ENCODE data around the gene PTPRN2.

- TF ChIP-seq, protein P1, sequence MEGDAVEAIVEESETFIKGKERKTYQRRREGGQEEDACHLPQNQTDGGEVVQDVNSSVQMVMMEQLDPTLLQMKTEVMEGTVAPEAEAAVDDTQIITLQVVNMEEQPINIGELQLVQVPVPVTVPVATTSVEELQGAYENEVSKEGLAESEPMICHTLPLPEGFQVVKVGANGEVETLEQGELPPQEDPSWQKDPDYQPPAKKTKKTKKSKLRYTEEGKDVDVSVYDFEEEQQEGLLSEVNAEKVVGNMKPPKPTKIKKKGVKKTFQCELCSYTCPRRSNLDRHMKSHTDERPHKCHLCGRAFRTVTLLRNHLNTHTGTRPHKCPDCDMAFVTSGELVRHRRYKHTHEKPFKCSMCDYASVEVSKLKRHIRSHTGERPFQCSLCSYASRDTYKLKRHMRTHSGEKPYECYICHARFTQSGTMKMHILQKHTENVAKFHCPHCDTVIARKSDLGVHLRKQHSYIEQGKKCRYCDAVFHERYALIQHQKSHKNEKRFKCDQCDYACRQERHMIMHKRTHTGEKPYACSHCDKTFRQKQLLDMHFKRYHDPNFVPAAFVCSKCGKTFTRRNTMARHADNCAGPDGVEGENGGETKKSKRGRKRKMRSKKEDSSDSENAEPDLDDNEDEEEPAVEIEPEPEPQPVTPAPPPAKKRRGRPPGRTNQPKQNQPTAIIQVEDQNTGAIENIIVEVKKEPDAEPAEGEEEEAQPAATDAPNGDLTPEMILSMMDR (conservative IDR thresholded peaks at IDR 0.05; ENCODE audit: low read length), result no peak
- TF ChIP-seq EZH2phosphoT487 (IDR thresholded peaks at IDR 0.05; ENCODE audit: borderline replicate concordance, low read depth, low read length), result no peak
Observed at GRCh38 chr7:158561659-158562058, 26.0 kb downstream of the PTPRN2 start.

All from OCI-LY7 (cell line).